ENCODE measurements around the gene ATP11A. TPM values are rescaled to one million over a fixed set of nuclear protein-coding genes. Genes with fewer than 3 reads are reported as not detected.

The ATP11A gene
- total and polyA plus RNA-seq, 2 experiments from 2014 or later, result 12.3 to 52.6 TPM

- TF ChIP-seq JUNB (IDR thresholded peaks at IDR 0.05; ENCODE audit: unreplicated experiment) (no peak), EZH2 (IDR thresholded peaks at IDR 0.05; ENCODE audit: low read depth, unreplicated experiment) (no peak), CTCF (conservative IDR thresholded peaks at IDR 0.05; ENCODE audit: low read depth in 2 of 2) (no peak), POLR2AphosphoS5 (IDR thresholded peaks at IDR 0.05; ENCODE audit: low read depth) (no peak)
Observed at GRCh38 chr13:112776354-112776753, 86.5 kb downstream of the ATP11A start (continued).

GRCh38 chr13:112776971-112777370, 87.1 kb downstream of the ATP11A start:
- Mint-ChIP-seq H3K27me3 (ENCODE audit: insufficient read depth, low read depth, poor library complexity) (peaks cover 21% of the 10 kb centered on the region), H3K27ac (no peak overlapping the region), H3K36me3 (ENCODE audit: low read depth) (peaks cover 14% of the 10 kb centered on the region), H3K9me3 (no peaks in the 10 kb centered on the region), H3K4me1 (peaks cover 47% of the 10 kb centered on the region), H3K4me3 (no peak overlapping the region)
- H3K36me3 ChIP-seq (ENCODE audit: insufficient read depth), result no peaks in the 10 kb centered on the region
- DNase-seq (ENCODE audit: low spot score), result no peak
- H3K9me2 ChIP-seq (ENCODE audit: insufficient read depth), result no peaks in the 10 kb centered on the region
- H3K4me3 ChIP-seq, result no peak overlapping the region
- peaks cover 10% of the 10 kb centered on the region for H4K20me1 ChIP-seq (replicated peaks; ENCODE audit: insufficient read depth)
- H2AFZ ChIP-seq, result no peak overlapping the region
- no peaks in the 10 kb centered on the region for H3F3A ChIP-seq (replicated peaks; ENCODE audit: low read depth)
- no peaks in the 10 kb centered on the region for H3K27me3 ChIP-seq (ENCODE audit: insufficient read depth)
- peaks cover 71% of the 10 kb centered on the region for H3K79me2 ChIP-seq (replicated peaks; ENCODE audit: insufficient read depth)
- H3K27ac ChIP-seq (ENCODE audit: low read depth), result no peak overlapping the region
- ATAC-seq, result no peak
- no peak overlapping the region for H3K4me2 ChIP-seq
- H3K4me1 ChIP-seq (ENCODE audit: insufficient read depth), result peaks cover 13% of the 10 kb centered on the region
- TF ChIP-seq ZNF114 (CRISPR knock-in tag; IDR thresholded peaks at IDR 0.05), result no peak
- no peak for TF ChIP-seq EZH2phosphoT487 (IDR thresholded peaks at IDR 0.05; ENCODE audit: unreplicated experiment)
- no peak for TF ChIP-seq ZNF462 (CRISPR knock-in tag; IDR thresholded peaks at IDR 0.05)
- TF ChIP-seq ZNF331 (CRISPR knock-in tag; IDR thresholded peaks at IDR 0.05; ENCODE audit: low read depth), result no peak
- no peak for TF ChIP-seq POLR2AphosphoS5 (IDR thresholded peaks at IDR 0.05; ENCODE audit: low read depth)
- no peak for TF ChIP-seq NANOG (IDR thresholded peaks at IDR 0.05; ENCODE audit: borderline replicate concordance)
- TF ChIP-seq CTCF (conservative IDR thresholded peaks at IDR 0.05; ENCODE audit: low read depth in 2 of 2), result no peak
- TF ChIP-seq EZH2 (IDR thresholded peaks at IDR 0.05; ENCODE audit: low read depth, unreplicated experiment), result no peak
- TF ChIP-seq CREB1 (CRISPR knock-in tag; IDR thresholded peaks at IDR 0.05; ENCODE audit: low read depth), result no peak
- TF ChIP-seq REST (IDR thresholded peaks at IDR 0.05; ENCODE audit: unreplicated experiment), result no peak
- no peak for TF ChIP-seq STAT1 (IDR thresholded peaks at IDR 0.05; ENCODE audit: unreplicated experiment)

Measured in GM23338 (cell line).